Astrocyte (in vitro differentiated cells and primary cell): ENCODE measurements around the gene DELE1. TPM values are rescaled to one million over a fixed set of nuclear protein-coding genes. Genes with fewer than 3 reads are reported as not detected.

ENCODE experiments used
- DNase-seq: peaks from one replicate; pipeline ENCODE4 v3.0.0-alpha.2; 2010; ENCODE audit warnings: low read depth
- FAIRE-seq: peaks from 2 replicates; lab custom pipeline; 2011; peaks lifted over from hg19 to GRCh38; lab: Jason Lieb, UNC
- H2AFZ ChIP-seq: 2 replicates; pipeline ENCODE4 v1.6.0; 2012; ENCODE audit warnings: low read depth, low read length, inconsistent platforms
- H3K27ac ChIP-seq: 2 replicates; pipeline ENCODE4 v1.5.1; 2011; ENCODE audit warnings: low read depth, low read length, inconsistent platforms
- H3K27me3 ChIP-seq: 2 replicates; pipeline ENCODE4 v1.6.0; 2011; ENCODE audit warnings: low read length, inconsistent platforms; ENCODE audit not compliant: insufficient read depth
- H3K36me3 ChIP-seq: 2 replicates; pipeline ENCODE4 v1.5.1; 2011; ENCODE audit warnings: low read length, inconsistent platforms; ENCODE audit not compliant: insufficient read depth
- H3K4me1 ChIP-seq: 2 replicates; pipeline ENCODE4 v1.5.1; 2011; ENCODE audit warnings: low read length, inconsistent platforms; ENCODE audit not compliant: insufficient read depth
- H3K4me2 ChIP-seq: 2 replicates; pipeline ENCODE4 v1.6.0; 2012; ENCODE audit warnings: low read length, inconsistent platforms
- H3K4me3 ChIP-seq: 2 replicates; pipeline ENCODE4 v1.5.1; 2011; ENCODE audit warnings: low read depth, mild to moderate bottlenecking, low read length, inconsistent platforms; ENCODE audit not compliant: insufficient read depth
- H3K79me2 ChIP-seq: 2 replicates; pipeline ENCODE4 v1.6.0; 2012; ENCODE audit warnings: mild to moderate bottlenecking, low read length, inconsistent platforms; ENCODE audit not compliant: insufficient read depth
- H3K9ac ChIP-seq: 2 replicates; pipeline ENCODE4 v1.6.0; 2012; ENCODE audit warnings: mild to moderate bottlenecking, low read length, inconsistent platforms
- H3K9me3 ChIP-seq: 2 replicates; pipeline ENCODE4 v1.5.1; 2012; ENCODE audit warnings: low read depth, mild to moderate bottlenecking, low read length, inconsistent platforms; ENCODE audit not compliant: insufficient read depth
- H4K20me1 ChIP-seq: 2 replicates; pipeline ENCODE4 v1.6.0; 2012; ENCODE audit warnings: low read length, inconsistent platforms; ENCODE audit not compliant: insufficient read depth
- H3K27ac Mint-ChIP-seq: one replicate; pipeline ENCODE4 v1.8.0; 2021; ENCODE audit warnings: mild to moderate bottlenecking, mixed read lengths; ENCODE audit not compliant: unreplicated experiment
- H3K27me3 Mint-ChIP-seq: one replicate; pipeline ENCODE4 v1.8.0; 2021; ENCODE audit warnings: low read depth, mixed read lengths; ENCODE audit not compliant: unreplicated experiment
- H3K36me3 Mint-ChIP-seq: one replicate; pipeline ENCODE4 v1.8.0; 2021; ENCODE audit warnings: low read depth, mixed read lengths; ENCODE audit not compliant: unreplicated experiment
- H3K4me1 Mint-ChIP-seq: one replicate; pipeline ENCODE4 v1.8.0; 2021; ENCODE audit warnings: low read depth, mixed read lengths; ENCODE audit not compliant: unreplicated experiment
- H3K4me3 Mint-ChIP-seq: one replicate; pipeline ENCODE4 v1.8.0; 2021; ENCODE audit warnings: mild to moderate bottlenecking, moderate library complexity, mixed read lengths; ENCODE audit not compliant: unreplicated experiment
- H3K9me3 Mint-ChIP-seq: one replicate; pipeline ENCODE4 v1.8.0; 2021; ENCODE audit warnings: mild to moderate bottlenecking, mixed read lengths; ENCODE audit not compliant: unreplicated experiment
- CTCF ChIP-seq: IDR thresholded peaks from 2 replicates; pipeline ENCODE4 v1.5.1; 2011; ENCODE audit warnings: low read depth, mild to moderate bottlenecking, inconsistent platforms, low read length, moderate library complexity; ENCODE audit not compliant: insufficient read depth
- EZH2 ChIP-seq: IDR thresholded peaks from 2 replicates; pipeline ENCODE4 v1.6.1; 2012; ENCODE audit warnings: mild to moderate bottlenecking, low read length, inconsistent platforms; ENCODE audit not compliant: insufficient read depth
- total RNA-seq: library from RNA; stranded (reverse); gene quantifications from 2 replicates; pipeline ENCODE4 v1.2.1, GENCODE V29; 2021

The DELE1 gene
- total RNA-seq, 1 donor from 2014 or later: 37.6 TPM

DNA sequence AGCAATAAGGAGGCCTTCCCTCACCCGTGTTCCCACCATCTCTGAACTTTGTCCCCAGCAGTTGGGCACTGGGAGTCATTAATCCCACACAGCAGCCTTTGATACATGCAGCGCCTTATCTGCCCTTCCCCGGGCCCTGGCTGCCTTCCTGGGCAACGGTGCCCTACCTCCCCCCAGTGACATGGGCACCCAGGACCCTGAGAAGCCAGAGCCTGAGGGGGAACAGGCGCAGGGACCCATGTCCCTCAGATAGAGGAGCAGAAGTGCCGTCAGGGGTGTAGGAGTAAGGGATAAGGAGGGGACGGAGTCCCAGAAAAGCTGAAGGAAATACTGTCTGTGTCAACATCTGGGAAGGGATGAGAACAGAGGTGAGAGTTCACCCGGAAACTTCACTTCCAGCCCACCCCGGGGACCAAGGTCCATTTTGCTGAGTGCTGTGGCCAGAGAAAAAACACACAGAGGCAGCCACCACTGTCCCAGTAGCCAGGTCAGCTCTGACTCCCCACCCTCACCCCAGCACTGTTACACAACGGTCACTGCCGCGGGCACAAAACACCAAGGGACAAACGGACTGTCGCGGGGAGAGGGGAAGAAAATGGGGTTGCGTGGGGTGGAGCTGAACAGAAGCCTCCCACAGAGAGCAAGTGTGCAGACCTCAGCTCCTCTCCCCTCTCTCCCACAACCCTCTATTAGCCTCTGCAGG, 49.3 kb upstream of the DELE1 start:
- H4K20me1 ChIP-seq: peaks cover 11% of the 10 kb centered on the region
- Mint-ChIP-seq H3K27me3 (peaks cover 37% of the 10 kb centered on the region), H3K36me3 (no peaks in the 10 kb centered on the region), H3K4me3 (peak overlapping the region; percentile 20), H3K4me1 (peaks cover 17% of the 10 kb centered on the region), H3K9me3 (peaks cover 1% of the 10 kb centered on the region), H3K27ac (no peak overlapping the region)
- H3K9me3 ChIP-seq: no peaks in the 10 kb centered on the region
- no peak overlapping the region for H2AFZ ChIP-seq
- no peak for DNase-seq
- no peak overlapping the region for H3K4me2 ChIP-seq
- peaks cover 28% of the 10 kb centered on the region for H3K27me3 ChIP-seq
- peaks cover 28% of the 10 kb centered on the region for H3K4me1 ChIP-seq
- no peak for TF ChIP-seq CTCF
- TF ChIP-seq EZH2: no peak
- H3K9ac ChIP-seq: no peak overlapping the region
- FAIRE-seq: no peak
- H3K4me3 ChIP-seq: no peak overlapping the region
- H3K79me2 ChIP-seq: no peaks in the 10 kb centered on the region
- no peak overlapping the region for H3K27ac ChIP-seq
- no peaks in the 10 kb centered on the region for H3K36me3 ChIP-seq

- peaks cover 35% of the 10 kb centered on the region for H3K27me3 ChIP-seq
- no peaks in the 10 kb centered on the region for H3K79me2 ChIP-seq
- Mint-ChIP-seq H3K4me3 (peak overlapping the region; percentile 79), H3K9me3 (no peaks in the 10 kb centered on the region), H3K36me3 (peaks cover 2% of the 10 kb centered on the region), H3K27me3 (peaks cover 33% of the 10 kb centered on the region), H3K4me1 (peaks cover 24% of the 10 kb centered on the region), H3K27ac (no peak overlapping the region)
- H3K9me3 ChIP-seq: no peaks in the 10 kb centered on the region
- H3K36me3 ChIP-seq: no peaks in the 10 kb centered on the region
- FAIRE-seq (no peak), DNase-seq (no peak)
- H3K27ac ChIP-seq: no peak overlapping the region
- peak overlapping the region; percentile 81 for H3K4me2 ChIP-seq
- TF ChIP-seq EZH2 (no peak), CTCF (no peak)
- H3K4me1 ChIP-seq: peaks cover 28% of the 10 kb centered on the region
- H3K4me3 ChIP-seq: no peak overlapping the region
- H2AFZ ChIP-seq: no peak overlapping the region
- H4K20me1 ChIP-seq: peaks cover 13% of the 10 kb centered on the region
- no peak overlapping the region for H3K9ac ChIP-seq
Observed at GRCh38 chr5:141875022-141875740, 48.5 kb upstream of the DELE1 start.
